Fibroblast of skin of left quadriceps (primary cell): ENCODE results near the gene SCO2.
"Not testable (repeated sequence)": the region's sequence is repeated elsewhere in the genome, so short reads cannot be mapped to it uniquely, and the experiment has no call there.

Experiments
- DNase-seq, 2 experiments: peaks; one replicate each; pipeline ENCODE4 v3.0.0-alpha.2; 2013; ENCODE audit warnings: low read depth in 2 of 2

SCO2 gene

GRCh38 chr22:50550395-50550794, 25.0 kb upstream of the SCO2 start:
- DNase-seq, result no peak

GRCh38 chr22:50548921-50549790, 23.8 kb upstream of the SCO2 start:
- no peak for DNase-seq

GRCh38 chr22:50548040-50548920, 22.9 kb upstream of the SCO2 start:
- no peak for DNase-seq

- no peak for DNase-seq
Measured at GRCh38 chr22:50547263-50547985, 22.0 kb upstream of the SCO2 start.

- no peak for DNase-seq
Measured at GRCh38 chr22:50546326-50547262, 21.2 kb upstream of the SCO2 start.

GRCh38 chr22:50545522-50546325, 20.3 kb upstream of the SCO2 start, which contains the start of gene KLHDC7B:
Gene KLHDC7B, plus strand, starts transcription at chr22:50545899. Its CDS starts 345 bp downstream, at chr22:50546244.
- no peak for DNase-seq

GRCh38 chr22:50544746-50545253, 19.4 kb upstream of the SCO2 start:
- no peak for DNase-seq

GRCh38 chr22:50544078-50544745, 18.8 kb upstream of the SCO2 start:
- DNase-seq, result no peak

- no peak for DNase-seq
Measured at GRCh38 chr22:50542416-50542927, 17.1 kb upstream of the SCO2 start.

GRCh38 chr22:50541667-50542026, 16.2 kb upstream of the SCO2 start:
- DNase-seq, result peak; percentile 55 to 58

GRCh38 chr22:50540381-50540780, 15.0 kb upstream of the SCO2 start:
- DNase-seq, result no peak

- no peak for DNase-seq
Measured at GRCh38 chr22:50537765-50538164, 12.4 kb upstream of the SCO2 start.

GRCh38 chr22:50536226-50536625, 10.8 kb upstream of the SCO2 start:
- no peak for DNase-seq

- no peak for DNase-seq
Measured at GRCh38 chr22:50535113-50535512, 9.7 kb upstream of the SCO2 start.

- DNase-seq, result not testable (repeated sequence)
Measured at GRCh38 chr22:50533856-50534711, 8.7 kb upstream of the SCO2 start.

- no peak for DNase-seq
Measured at GRCh38 chr22:50532824-50533796, 7.7 kb upstream of the SCO2 start.
